Activated CD8-positive, alpha-beta memory T cell treated with anti-CD3 and anti-CD28 coated beads, Interleukin-2, amount 50 U/mL, for 24 hours (primary cell): ENCODE data around the gene SLX4IP.

Experiments
- DNase-seq: peaks from one replicate; pipeline ENCODE4 v3.0.0-alpha.2; 2020; ENCODE audit errors: extremely low read depth

The SLX4IP gene

DNA sequence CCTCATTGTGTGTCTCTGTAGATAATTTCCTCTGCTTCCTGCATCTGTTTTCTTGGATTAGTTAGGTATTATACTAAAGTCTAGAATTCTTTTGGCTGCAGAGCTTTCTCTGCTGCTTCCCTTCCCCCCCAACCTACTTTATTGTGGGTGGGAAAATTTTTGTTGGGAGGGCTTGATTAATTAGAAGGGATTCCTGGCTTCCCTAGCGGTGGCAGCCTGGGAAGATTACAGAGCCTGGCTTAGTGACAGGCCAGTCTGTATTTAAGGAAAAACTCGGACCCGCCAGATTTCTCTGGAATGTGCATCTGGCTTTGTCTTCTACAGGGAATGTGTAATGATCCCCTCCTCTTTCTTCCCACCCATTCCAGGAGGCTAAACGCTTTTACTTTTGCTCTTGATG lies 31.2 kb downstream of the SLX4IP start:
- DNase-seq: no peak

DNA sequence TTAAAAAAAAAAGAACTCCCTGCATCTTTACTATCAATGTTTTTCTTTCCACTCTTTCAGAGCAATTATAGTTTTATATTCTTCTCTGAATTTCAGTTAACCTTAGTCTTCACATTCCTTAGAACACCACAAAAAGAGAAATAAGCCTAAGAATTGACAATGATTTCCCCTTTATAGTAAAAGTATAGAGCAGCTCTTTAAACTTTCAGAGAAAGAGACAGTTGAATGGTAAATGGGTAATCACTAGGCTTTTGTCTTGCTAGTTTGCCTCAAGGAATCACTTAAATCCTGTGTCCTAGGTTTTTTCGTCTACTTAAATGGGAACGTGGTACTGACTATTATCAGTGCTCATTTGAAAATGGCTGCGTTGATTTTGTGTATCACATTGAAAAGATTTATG lies 31.8 kb downstream of the SLX4IP start:
- no peak for DNase-seq

DNA sequence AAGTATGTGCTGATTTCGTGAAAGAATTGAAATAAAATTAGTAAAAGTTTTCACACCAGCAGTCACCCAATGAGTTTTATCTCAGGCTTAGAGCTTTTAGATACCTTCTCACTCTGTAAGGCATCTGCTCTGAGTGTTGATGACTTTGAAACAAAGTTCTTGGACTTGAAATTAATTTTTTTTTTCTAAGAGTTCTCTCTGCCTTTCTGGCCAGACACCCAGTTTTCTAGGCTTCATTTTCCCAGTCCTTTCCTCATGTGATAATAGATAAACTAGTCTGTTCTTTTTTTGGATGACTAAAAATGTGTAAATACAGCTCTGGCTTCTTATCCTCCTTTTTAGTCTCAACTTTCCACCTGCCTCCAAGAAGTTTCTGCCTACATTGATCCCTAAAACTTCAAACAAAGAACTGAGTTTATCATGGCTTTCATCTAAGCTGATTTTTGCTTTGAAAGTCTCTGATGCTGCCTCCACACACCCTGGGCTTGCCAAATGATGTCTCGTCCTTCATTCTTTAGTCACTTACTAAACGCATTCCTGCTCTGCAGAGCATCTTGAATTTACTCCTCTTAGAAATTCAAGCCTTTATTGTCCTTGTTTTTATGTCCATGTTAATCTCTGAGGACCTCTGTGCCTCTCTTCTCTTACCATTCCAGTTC lies 32.7 kb downstream of the SLX4IP start:
- DNase-seq: no peak

DNA sequence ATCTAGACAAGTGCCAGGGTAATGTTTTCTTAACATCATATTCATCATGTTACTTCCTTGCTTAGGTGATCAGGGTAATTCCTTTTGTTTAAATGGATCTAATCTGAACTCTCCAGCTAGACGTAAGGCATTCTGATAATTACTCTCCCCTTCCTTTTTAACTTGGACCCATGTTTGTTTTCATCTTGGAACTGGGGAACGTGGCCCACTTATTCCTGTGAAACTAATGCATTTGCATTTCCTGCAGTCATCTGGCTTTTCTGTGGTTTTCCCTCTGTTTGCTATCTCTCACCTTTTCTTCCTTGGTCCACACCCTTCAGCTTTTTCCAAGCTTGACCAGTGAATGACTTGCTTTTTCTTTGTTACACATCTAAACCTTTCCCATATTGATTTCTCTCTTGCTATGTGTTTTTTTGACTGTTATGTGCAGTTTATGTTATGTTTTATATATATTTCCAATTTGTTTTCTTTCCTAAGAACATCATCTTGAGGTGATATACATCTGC lies 33.3 kb downstream of the SLX4IP start:
- no peak for DNase-seq

- DNase-seq: no peak
Measured at GRCh38 chr20:10469056-10469455, 34.0 kb downstream of the SLX4IP start.

DNA sequence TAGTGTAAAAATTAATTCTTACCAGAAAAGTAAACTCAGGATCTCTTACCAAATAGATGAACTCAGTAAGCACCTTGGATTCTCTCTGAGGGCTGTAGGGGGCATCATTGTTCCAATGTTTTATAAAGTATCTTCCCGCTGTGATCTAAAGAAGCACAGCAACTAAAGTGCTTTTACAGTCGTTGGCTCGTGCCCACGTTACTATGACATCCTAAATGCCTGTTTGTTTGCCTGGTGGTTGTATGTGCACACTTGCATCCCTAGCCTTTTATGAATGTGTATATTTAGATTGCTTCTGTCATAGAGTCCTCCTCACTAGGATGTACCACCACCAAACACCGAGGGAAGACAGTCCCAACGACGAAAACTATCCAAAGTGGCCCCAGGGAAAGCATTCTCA lies 34.5 kb downstream of the SLX4IP start:
- no peak for DNase-seq

- no peak for DNase-seq
Measured at GRCh38 chr20:10470276-10470675, 35.2 kb downstream of the SLX4IP start.

DNA sequence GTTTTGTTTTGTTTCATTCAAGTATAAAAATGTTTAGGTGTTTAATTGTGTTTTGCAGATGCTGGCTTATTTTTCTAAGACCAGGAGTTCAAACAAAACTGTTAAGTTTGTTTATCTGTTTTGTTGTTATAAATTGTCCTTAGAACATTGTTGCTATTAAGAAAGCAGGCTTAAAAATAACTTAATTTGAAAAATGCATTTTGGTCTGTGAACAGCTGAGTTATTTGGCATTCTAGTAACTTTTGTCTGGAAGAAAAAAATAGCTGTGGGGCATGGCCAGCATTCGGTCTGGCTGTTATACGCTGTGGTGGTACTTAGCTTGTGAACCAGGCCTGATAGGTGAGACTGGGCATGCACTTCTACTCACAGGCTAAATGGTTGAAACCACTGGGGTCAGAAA lies 37.8 kb downstream of the SLX4IP start:
- DNase-seq: no peak

DNA sequence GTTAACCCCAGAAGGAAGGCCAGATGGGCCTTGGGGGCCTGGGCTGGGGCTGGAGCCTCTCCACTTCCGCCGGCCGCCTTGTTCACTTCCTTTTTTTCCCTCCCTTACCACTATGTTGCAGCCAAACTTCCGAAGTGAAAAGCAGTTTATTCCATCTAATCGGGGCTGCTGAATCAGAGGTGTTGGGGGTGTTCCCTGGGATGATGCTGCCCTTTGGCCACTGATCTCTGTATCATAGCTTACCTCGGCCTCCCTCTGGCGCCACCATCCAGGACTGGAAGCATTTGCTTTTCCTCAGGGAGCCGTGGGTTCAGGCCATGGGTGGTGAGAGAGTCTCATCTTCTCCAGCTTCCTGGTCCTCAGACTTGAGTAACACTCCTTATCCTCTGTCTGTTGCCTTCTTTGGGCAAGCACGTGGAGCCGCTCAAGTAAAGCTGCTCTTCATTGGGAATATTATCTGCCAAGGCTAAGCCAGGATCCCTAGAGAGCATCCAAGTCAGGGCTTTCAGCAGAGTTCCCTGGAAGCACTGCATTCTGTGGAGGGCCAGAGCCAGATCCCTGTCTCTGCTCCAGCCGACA lies 39.6 kb downstream of the SLX4IP start:
- no peak for DNase-seq

- no peak for DNase-seq
Measured at GRCh38 chr20:10475225-10475624, 40.1 kb downstream of the SLX4IP start.

DNA sequence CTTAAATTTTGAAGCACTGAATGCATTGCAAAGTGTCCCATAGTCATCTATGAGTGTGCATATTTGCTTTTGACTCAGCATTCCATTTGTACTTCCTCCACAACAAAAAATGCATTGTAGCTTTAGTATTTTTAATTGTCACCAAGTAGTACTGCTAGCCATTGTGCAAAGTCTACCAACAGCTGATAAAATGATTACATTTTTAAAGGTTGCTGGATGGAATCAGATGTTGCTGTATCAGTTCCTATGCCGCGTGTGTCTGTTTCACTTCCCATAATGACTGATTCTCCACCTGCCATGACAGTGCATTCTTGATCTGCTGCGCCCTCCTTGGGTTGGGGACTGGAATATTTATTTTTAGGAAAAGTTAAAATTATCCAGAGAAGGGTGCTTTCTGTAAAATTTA lies 41.2 kb downstream of the SLX4IP start:
- no peak for DNase-seq

- DNase-seq: no peak
Measured at GRCh38 chr20:10478205-10478604, 43.1 kb downstream of the SLX4IP start.

DNA sequence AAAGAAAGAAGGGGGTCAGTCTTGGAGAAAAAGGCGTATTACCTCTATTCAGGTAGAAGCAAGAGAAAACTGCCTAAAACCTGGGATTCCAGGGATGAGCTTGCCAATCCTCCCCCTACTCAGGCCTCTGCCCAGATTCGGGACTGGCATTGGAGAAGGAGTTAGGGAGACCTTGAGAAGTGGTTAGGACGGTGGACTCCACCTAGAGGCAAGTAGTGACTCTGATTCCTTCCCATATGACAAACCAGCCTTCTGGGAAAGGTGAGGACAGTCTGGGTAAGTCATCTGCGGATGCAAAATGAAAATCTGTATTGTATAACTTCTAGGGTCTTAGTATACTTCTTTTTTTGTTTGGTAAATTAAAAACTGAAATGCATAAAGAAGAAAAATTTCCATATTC lies 43.8 kb downstream of the SLX4IP start:
- no peak for DNase-seq

- no peak for DNase-seq
Measured at GRCh38 chr20:10481676-10482075, 46.6 kb downstream of the SLX4IP start.

DNA sequence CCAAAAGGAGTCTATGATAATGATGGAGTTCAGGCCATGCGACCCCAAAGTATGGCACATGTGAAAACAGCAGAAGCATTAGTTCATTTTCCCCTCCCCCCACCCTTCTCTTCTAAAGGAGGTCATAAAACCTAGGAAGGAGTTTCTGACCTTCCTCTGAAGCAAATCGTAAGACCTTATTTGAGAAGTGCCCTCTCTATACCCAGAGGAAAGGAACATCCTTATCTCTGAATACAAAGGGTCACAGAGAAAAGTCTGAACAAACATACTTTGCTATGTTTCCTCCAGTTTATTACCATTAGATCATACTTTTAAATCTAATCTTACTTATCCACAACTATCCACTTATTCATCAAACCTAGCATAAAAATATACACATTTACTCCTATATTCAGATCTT lies 48.6 kb downstream of the SLX4IP start:
- DNase-seq: no peak

GRCh38 chr20:10487142-10488136 lies 52.3 kb downstream of the SLX4IP start:
- no peak for DNase-seq

DNA sequence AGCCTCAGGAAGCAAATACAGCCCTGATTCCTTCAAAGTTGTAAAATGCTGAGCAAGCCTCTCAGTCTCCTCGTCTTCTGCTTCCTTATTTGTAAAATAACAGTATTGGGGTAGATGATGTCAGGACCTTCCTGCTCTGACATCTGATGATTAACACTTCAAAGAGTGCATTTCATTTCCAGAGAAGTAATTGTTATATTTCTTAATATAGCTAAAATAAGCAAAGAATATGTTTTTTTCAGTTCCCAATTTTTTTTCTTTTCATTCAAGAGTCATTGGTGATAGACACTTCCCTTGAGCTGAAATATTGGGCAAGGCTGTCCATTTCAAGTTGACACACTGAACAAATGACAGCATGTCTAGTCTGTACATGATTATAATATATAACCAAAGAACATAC lies 53.4 kb downstream of the SLX4IP start:
- no peak for DNase-seq

GRCh38 chr20:10489853-10490252 lies 54.7 kb downstream of the SLX4IP start:
- DNase-seq: no peak

DNA sequence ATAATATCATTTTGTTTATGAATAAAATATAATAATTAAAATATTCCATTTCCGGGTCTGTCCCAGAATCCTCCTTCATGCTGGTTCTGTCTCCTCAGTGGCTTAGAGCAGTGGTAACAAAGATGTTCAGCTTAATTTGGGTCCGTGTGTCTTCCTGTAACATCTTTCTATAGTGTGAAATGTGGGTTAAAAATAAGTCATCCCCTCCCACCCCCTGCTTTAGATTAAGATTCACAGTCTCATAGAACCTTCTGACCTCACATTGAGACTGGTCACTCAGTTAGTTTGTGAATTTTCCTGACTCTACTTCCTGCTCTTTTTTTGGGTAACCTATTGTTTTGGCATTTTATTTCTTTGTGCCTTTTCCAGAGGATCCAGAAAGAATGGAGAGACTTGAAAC lies 55.2 kb downstream of the SLX4IP start:
- no peak for DNase-seq

GRCh38 chr20:10490706-10491105 lies 55.6 kb downstream of the SLX4IP start:
- no peak for DNase-seq

DNA sequence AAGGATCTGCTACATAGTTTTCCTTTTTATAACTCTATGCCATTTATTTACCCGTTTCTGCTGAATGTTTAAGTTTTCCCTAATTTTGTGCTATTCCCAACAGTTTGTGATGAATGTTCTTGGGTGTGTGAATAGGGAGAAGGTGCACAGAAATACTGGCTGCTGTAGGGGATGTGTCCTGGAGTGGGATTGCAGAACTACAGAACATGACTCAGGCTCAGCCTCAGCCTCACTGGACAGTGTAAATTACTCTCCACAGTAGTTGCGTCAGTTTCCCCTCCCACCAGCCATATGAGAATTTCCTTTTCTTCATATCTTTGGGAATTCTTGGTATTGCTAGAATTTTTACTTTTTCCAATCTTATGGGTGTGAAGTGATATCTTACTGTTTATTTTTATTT lies 57.0 kb downstream of the SLX4IP start:
- no peak for DNase-seq

DNA sequence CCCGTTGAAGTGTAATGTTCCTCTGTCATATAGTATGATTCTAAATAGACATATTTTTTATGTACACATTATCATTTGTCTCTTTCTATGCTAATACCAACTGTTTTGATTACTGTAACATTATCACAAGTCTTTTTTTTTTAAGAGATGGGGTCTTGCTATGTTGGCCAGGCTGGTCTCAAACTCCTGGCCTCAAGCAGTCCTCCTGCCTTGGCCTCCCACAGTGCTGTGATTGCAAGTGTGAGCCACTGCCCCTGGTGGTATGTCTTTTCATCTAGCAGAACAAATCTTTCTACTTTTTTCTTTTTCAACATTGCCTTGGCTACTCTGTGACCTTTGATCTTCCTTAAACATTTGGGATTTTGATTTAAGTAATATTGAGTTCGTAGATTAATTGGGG lies 57.7 kb downstream of the SLX4IP start:
- no peak for DNase-seq

GRCh38 chr20:10495173-10495572 lies 60.1 kb downstream of the SLX4IP start:
- no peak for DNase-seq
